Measurements from ENCODE around the gene GTPBP4. TPM values are rescaled to one million over a fixed set of nuclear protein-coding genes. Genes with fewer than 3 reads are reported as not detected.

GTPBP4 gene
- total and polyA plus RNA-seq, 11 donors, result 13.3 to 52.0 (median 28.8) TPM

- H3K4me1 ChIP-seq, result no peaks in the 10 kb centered on the region
- 98 to 99% (median 98%) methylated on average over 5 of the region's 5 CpGs for WGBS, 4 donors
- peaks cover 0 to 21% (median 11%) of the 10 kb centered on the region in 12 donors for H3K9me3 ChIP-seq
- DNase-seq (no peak), ATAC-seq (no peak)
- no peak overlapping the region for H3K4me3 ChIP-seq
- no peaks in the 10 kb centered on the region for H3K27me3 ChIP-seq
- H3K36me3 ChIP-seq, result peaks cover 0 to 100% (median 100%) of the 10 kb centered on the region in 9 donors
- TF ChIP-seq CTCF (IDR thresholded peaks at IDR 0.05) (no peak), POLR2A (IDR thresholded peaks at IDR 0.05) (no peak)
- intact Hi-C loops (cut with DNase I), result no loop called here
- no peak overlapping the region for H3K27ac ChIP-seq
Observed at GRCh38 chr10:1002425-1003006, 14.3 kb downstream of the GTPBP4 start.

- Histone ChIP-seq H3K27me3 (no peaks in the 10 kb centered on the region), H3K9me3 (peaks cover 0 to 21% (median 11%) of the 10 kb centered on the region in 12 donors), H3K4me3 (no peak overlapping the region), H3K36me3 (peaks cover 0 to 100% (median 100%) of the 10 kb centered on the region in 9 donors), H3K27ac (no peak overlapping the region), H3K4me1 (no peaks in the 10 kb centered on the region)
- DNase-seq, result no peak
- ATAC-seq, result peak in 1 of 4 donors; percentile 27
- intact Hi-C loops (cut with DNase I), result no loop called here
- 98 to 100% (median 98%) methylated on average over 6 to 9 of the region's 9 CpGs for WGBS, 4 donors
- no peak for TF ChIP-seq CTCF (IDR thresholded peaks at IDR 0.05)
- TF ChIP-seq POLR2A (IDR thresholded peaks at IDR 0.05), result no peak
Observed at GRCh38 chr10:1003884-1004670, 15.8 kb downstream of the GTPBP4 start.

GRCh38 chr10:1006573-1006972 is 18.3 kb downstream of the GTPBP4 start:
- Histone ChIP-seq H3K9me3 (peaks cover 0 to 20% (median 11%) of the 10 kb centered on the region in 12 donors), H3K27me3 (no peaks in the 10 kb centered on the region), H3K4me3 (no peak overlapping the region), H3K4me1 (no peaks in the 10 kb centered on the region), H3K27ac (no peak overlapping the region), H3K36me3 (peaks cover 0 to 100% (median 97%) of the 10 kb centered on the region in 9 donors)
- WGBS, 4 donors, result 93 to 96% (median 94%) methylated on average over 9 of the region's 9 CpGs
- intact Hi-C loops (cut with DNase I), result no loop called here
- no peak for DNase-seq
- TF ChIP-seq POLR2A (IDR thresholded peaks at IDR 0.05) (no peak), CTCF (IDR thresholded peaks at IDR 0.05) (no peak)
- no peak for ATAC-seq

- intact Hi-C loops (cut with DNase I), result no loop called here
- H3K9me3 ChIP-seq, result peaks cover 0 to 10% (median 5%) of the 10 kb centered on the region in 12 donors
- H3K27me3 ChIP-seq, result no peaks in the 10 kb centered on the region
- TF ChIP-seq CTCF (IDR thresholded peaks at IDR 0.05), result no peak
- no peak for TF ChIP-seq POLR2A (IDR thresholded peaks at IDR 0.05)
- H3K4me1 ChIP-seq, result no peaks in the 10 kb centered on the region
- H3K36me3 ChIP-seq, result peaks cover 2 to 100% (median 97%) of the 10 kb centered on the region in 9 donors
- WGBS, 4 donors, result 71 to 79% (median 77%) methylated on average over 10 of the region's 10 CpGs
- no peak overlapping the region for H3K27ac ChIP-seq
- H3K4me3 ChIP-seq, result no peak overlapping the region
- ATAC-seq (no peak), DNase-seq (no peak)
Observed at GRCh38 chr10:1007583-1007982, 19.3 kb downstream of the GTPBP4 start.
